Islet precursor cell (in vitro differentiated cells): ENCODE measurements around the gene CPPED1.
A peak's percentile ranks its signal among the peaks of the same experiment; 100 is the strongest.

ENCODE experiments used
- DNase-seq: peaks from one replicate; pipeline ENCODE4 v3.0.0-alpha.2; 2018

The CPPED1 gene

GRCh38 chr16:12764813-12765488 is 38.7 kb downstream of the CPPED1 start:
- no peak for DNase-seq

DNA sequence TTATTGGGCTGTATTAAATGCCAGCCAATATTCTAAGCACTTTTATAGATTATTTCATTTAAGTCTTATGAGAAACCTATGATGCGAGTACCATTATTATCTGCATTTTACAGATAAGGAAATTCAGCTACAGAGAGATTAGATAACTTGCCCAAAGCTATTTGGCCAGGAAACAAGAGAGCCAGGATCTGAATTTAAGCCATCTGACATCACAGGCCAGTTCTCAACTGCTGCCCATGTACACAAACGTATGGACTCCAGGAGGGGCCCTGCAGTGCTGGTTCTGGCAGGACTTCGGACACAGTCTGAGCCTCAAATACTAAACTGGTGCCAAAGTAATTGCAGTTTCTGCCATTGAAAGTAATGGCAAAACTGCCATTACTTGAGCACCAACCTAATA is 40.2 kb downstream of the CPPED1 start:
- no peak for DNase-seq

DNA sequence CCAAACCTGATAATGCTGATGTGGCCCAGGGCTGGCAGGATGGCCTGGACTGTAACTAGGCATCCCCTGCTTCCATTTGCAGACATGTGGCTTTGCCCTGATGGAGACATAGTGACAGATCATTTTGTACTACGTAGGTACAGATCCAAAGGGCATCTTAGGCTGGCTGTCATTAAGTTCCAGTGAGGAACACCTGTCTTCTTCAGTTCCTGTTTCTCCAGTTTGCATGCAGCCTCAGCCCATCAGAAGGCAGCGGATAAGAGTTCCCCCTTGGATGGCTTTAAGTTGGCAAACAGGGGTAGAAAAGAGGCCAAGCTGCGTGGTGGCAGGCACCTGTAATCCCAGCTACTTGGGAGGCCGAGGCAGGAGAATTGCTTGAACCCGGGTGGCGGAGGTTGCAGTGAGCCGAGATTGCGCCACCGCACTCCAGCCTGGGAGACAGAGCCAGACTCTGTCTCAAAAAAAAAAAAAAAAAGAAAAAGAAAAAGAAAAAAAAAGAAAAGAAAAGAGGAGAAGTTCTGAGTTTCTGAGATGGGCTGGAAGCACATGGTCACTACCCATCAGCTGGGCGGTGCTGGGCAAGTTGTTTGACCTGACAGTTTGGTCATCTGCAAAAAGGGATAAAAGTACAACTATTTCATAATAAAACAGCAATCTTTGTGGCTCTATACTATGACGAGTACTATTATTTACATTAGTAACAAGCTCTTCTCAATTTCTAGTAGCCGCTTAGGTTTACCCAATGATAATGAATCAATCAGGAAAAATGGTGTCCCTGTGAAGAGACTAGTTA is 42.7 kb downstream of the CPPED1 start:
- DNase-seq: no peak

- no peak for DNase-seq
These were observed 44.8 kb downstream of the CPPED1 start for GRCh38 chr16:12758670-12759558.

DNA sequence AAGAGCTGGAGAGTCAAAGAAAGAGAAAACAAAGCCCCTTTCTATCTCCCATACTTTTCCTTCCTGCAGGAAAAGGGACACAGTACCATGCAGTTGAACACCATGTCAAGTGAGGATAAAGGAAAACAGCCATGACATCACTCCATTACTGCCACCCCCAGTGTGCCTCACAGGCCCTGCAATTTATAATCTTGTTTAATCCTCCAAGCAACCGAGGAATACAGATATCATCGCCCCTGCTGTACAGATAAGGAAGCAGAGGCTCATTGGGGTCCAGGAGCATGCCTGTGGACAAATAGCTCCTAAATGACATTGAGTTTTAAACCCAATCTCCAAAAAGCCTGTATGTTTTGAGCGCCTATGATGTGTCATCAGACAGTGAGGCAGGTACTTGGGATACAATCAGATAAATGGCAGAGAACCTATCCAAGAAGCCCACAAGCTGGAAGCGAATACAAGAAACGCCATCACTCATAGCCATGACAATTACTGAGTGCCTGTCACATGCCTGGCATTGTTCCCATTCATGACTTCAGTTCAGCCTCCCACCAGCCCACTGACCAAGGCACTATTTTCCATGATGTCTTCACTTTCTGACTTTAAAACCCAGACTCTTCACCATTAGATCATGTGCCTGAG is 45.5 kb downstream of the CPPED1 start:
- peak; percentile 66 for DNase-seq

- no peak for DNase-seq
These were observed 46.1 kb downstream of the CPPED1 start for GRCh38 chr16:12757546-12757945.

DNA sequence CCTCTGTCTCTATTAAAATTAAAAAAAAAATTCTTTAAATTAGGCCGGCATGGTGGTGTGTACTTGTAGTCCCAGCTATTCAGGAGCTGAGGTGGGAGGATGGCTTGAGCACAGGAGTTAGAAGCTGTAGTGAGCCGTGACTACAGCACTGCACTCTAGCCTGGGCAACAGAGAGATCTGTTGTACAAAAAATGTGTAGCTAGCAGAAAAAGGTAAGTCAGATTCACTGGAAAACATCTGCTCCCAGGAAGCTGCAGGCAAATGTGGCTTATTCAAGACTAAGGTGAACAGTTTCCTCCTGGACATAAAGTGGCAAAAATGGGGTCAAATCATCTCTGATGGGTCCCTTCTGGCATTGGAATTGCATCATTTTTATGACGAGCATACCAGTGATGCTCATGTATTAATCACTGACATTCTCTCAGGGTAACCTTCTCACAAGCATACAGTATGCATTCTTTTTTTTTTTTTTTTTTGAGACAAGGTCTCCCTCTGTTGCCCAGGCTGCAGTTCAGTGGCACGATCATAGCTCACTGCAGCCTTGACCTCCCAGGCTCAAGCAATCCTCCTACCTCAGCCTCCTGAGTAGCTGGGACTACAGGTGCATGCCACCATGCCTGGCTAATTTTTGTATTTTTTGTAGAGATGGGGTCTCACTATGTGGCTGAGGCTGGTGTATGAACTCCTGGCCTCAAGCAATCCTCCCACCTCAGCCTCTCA is 48.7 kb downstream of the CPPED1 start:
- no peak for DNase-seq

DNA sequence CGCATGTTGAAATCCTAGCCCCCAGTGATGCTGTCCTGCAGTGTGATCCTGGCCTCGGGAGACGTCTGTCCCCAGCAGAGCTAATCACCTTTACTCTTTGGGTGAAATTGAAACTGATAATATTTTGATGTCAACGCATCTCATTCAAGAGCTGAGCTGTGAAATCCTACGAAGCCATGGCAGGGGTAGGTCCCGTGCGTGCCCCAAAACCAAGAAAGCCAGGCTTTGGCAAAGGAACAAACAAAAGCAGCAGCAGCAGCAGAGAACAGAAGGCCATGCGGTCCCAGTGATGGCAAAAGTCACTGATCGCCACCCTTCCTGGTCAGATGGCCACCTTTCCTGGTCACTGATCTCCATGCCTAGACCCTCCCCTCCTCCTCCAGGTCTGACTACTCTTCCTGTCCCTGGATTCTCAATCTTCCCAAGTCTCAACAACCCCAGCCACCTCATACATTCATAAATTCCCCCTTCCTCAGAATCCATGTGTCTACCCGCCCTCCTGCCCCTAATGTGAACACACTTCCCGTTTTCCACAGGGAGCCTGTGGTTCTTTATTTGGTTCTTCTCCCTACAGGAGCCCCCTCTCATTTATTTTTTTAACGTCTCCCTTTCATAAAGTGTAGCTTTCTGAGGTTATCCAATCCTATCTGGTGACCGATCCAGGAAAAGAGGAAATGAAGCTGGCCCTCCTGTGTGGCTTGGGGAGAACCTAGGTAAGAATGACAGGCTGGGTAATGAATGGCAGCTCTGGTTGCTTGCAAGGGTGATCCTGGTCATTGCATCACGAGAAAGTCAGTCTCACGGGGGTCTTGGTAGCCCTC is 50.3 kb downstream of the CPPED1 start:
- no peak for DNase-seq

- no peak for DNase-seq
These were observed 51.5 kb downstream of the CPPED1 start for GRCh38 chr16:12752159-12752558.

- no peak for DNase-seq
These were observed 53.2 kb downstream of the CPPED1 start for GRCh38 chr16:12750554-12750918.

GRCh38 chr16:12749076-12749475 is 54.6 kb downstream of the CPPED1 start:
- no peak for DNase-seq

DNA sequence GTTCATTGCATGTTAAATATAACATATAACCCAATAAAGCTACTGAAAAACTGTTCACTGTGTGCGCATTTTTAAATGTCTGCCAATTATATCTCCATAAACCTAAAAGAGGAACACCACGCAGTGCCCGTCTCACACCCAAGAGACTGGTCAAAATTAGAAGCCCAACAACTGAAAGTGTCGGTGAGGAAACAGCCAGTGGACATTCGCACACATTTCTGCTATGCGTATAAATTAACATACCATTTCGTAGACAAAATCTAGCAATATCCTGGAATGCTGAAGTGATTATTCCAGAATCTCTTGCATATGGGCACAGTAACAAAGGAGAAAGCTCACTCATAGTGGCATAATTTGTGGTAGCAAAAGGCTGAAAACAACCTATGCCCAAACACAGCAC is 55.9 kb downstream of the CPPED1 start:
- no peak for DNase-seq

DNA sequence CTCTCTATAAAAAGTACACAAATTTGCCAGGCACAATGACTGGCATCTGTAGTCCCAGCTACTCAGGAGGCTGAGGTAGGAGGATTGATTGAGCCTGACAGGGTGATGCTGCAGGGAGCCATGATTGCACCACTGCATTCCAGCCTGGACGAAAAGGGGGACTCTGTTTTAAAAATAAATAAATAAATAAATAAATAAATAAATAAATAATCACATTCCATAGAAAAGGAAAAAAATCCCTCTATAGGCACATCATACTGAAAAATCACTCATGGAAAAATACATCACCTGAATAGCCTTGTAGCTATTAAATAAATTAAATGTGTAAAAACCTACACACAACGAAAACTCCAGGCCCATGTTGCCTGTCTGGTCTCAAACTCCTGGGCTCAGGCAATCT is 56.4 kb downstream of the CPPED1 start:
- no peak for DNase-seq

DNA sequence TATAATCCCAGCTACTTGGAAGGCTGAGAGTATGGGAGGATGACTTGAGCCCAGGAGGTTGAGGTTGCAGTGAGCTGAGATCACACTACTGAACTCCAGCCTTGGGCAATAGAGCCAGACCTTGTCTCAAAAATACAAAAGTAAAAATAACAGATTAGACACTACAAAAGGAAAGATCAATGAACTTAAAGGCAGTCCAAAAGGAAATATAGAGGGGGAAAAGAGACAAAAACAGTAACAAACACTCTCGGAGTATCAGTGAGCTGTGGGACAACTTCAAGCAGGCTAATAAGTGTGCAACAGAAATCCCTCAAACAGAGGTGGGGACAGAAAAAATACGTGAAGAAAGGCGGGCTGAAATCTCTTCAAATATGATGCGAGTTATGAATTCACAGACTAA is 58.8 kb downstream of the CPPED1 start:
- no peak for DNase-seq

- no peak for DNase-seq
These were observed 60.9 kb downstream of the CPPED1 start for GRCh38 chr16:12742741-12743140.

- no peak for DNase-seq
These were observed 62.6 kb downstream of the CPPED1 start for GRCh38 chr16:12740986-12741610.

GRCh38 chr16:12739738-12740137 is 63.9 kb downstream of the CPPED1 start:
- DNase-seq: no peak

GRCh38 chr16:12737563-12737962 is 66.1 kb downstream of the CPPED1 start:
- no peak for DNase-seq

DNA sequence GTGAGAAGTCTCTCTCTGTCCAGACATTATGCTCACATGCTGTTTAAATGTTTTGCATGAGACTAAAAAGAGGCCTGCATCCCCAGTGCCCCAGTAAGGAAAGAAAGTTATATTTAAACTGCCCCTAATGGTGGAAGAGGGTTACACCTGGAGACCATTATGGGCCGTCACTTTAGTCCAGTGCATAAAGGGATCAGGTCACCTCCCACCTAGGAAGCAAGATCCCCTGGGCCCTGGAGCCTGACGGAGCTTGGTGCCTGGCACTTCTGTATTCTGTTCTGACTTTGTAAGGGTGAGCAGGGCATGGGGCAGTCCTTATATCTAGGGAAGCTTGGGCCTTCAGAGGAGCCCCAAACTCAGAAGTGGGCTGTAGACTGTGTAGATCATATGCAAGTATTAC is 67.9 kb downstream of the CPPED1 start:
- no peak for DNase-seq

- no peak for DNase-seq
These were observed 71.1 kb downstream of the CPPED1 start for GRCh38 chr16:12732600-12732999.

- DNase-seq: no peak
These were observed 74.2 kb downstream of the CPPED1 start for GRCh38 chr16:12729448-12729847.
